CD4-positive, alpha-beta T cell treated with Interleukin-4 for 4 hours (primary cell): ENCODE measurements around the gene TIAM2.

Source experiments
- DNase-seq: peaks from one replicate; pipeline ENCODE4 v3.0.0-alpha.2; 2020

Gene TIAM2

DNA sequence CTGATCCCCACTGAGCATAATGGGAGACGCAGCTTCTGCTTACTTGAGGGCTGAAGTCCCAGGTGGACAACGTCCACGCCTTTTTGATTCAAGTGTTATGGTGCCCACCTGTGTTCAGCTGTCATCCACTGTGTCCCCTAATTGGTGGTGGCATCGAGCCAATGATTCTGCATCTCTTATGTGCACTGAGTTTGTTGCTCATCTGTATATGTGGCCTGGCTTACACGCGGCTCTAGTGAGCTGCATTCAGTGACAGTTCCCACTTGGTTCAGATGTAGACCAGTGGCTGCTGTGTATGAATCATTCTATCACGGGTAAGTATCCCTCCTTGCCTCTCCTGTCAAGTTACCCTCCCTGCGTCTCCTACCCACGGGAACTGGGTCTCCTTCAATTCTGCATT, 137.5 kb downstream of the TIAM2 start:
- no peak for DNase-seq

DNA sequence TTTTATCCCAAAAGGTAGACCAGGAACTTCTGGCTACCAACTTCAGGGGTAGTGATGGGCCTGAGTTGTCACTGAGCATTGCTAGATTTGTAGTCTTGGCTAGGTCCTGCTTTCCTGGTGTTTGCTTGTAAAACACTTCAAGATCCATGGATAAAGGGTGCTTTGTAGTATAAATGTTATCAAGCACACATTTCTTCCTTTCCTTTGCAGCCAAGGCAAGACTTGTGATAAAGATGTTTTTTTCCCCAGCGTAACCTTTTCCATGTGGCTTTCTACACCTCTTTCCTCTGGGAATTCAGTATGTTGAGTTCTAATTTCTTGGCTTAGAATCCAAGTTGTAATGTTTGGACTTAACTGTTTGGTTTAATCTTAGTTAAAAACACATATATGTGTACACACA, 145.9 kb downstream of the TIAM2 start:
- no peak for DNase-seq

DNA sequence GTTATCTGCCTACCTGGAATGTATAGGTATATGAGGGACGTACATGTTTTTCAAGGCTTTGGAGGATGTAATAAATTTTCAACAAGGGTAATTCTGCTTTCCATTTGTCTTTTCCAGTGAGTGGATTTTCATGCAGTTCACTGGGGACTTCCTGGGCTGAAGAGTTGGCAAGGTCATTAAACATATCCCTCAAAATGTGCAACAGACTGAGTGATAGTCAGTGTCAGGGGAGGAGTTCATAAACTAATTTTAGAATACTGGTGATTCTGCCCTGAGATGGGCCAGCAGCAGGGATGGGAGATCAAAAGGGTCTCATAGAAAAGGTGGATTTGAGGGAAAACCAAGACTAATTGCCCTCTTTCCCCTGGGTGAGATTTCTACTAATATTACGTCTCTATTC, 146.4 kb downstream of the TIAM2 start:
- no peak for DNase-seq

DNA sequence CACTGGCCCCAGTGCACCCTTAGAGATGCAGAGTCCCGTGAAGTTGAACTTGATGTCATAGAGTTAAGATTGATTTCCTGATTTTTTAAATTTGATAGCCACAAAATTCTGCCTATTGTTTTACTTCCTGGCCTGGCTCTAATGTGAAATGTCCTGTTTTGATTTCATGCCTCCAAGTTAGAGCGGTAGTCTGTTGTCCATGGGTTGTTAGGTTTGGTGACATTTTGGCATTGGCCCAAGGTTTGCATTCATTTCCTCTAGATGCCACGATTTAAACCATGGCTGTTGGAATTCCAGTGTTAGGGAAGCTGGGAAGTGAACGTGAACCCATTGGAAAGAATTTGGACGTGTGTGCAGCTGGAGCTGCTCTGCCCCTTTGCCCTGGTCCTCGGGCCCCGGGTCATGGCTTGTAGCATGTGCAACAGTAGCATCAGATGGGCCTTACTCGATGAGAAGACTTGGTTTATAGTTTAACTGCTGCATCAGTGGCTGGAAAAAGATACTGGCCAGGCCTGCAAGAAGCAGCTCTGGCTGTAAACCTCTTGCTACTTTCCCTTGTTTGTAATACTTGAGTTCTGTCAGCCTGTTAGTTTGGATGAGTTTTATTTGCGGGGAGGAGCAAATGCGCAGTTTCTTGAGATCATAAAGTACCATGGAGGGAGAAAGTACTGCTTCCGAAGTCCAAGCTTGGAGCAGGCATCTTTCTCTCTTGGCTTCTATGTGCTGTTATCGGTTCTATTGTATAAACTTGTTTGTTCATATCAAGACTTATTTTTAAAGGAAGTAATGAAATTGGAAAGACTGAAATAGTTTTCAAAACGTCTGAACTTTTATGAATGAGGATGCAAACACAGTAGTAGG, 147.3 kb downstream of the TIAM2 start:
- DNase-seq: no peak

DNA sequence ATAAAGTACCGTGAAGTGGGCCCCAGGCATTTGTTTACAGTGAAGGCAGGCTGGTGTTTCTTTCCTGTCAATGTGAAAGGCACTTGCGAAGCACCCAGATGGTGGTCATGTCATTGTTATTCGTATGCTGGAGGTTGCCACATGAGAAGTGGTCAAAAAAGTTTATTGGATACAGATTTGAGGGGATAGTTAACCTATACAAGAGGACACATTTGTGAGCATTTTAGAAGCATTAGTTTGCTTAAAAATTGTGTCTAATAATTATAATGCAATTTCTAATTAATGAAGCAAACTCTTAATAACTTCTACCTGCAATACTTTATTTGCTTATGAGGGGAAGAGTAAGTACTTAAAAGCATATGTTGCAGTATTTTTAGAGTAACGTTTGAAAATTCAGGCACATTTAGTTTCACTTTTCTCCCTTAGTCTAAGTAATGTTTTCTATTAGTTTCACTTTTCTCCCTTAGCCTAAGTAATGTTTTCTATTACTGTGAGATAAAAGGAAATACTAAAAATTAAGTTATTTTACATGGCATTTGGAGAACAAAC, 148.0 kb downstream of the TIAM2 start:
- no peak for DNase-seq

GRCh38 chr6:155143578-155144106, 148.5 kb downstream of the TIAM2 start:
- no peak for DNase-seq

GRCh38 chr6:155146205-155146604, 151.1 kb downstream of the TIAM2 start:
- DNase-seq: no peak

DNA sequence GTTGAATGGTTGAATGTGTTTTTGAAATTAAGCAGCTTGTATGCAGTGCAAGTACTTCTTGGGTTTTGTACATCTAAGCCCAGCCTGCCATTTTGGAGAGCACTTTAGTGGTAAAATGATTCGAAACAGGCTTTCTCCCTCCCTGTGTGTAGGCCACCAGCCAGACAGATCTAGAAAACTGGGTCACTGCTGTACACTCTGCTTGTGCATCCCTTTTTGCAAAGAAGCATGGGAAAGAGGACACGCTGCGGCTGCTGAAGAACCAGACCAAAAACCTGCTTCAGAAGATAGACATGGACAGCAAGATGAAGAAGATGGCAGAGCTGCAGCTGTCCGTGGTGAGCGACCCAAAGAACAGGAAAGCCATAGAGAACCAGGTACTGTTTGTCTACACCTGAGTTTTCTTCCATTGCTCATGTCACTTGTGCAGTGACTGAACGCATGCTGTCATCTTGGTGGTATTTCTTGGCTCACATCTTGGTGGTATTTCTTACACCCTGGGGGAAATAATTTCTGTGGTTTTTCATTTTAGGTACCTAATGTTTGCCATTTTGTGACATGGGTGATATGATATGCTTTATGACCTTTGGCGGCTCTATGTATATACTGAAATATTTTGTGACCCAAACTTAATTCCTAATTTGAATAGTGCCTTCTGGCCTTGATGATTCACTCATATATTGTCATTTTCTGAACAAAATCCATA, 153.0 kb downstream of the TIAM2 start:
- no peak for DNase-seq

DNA sequence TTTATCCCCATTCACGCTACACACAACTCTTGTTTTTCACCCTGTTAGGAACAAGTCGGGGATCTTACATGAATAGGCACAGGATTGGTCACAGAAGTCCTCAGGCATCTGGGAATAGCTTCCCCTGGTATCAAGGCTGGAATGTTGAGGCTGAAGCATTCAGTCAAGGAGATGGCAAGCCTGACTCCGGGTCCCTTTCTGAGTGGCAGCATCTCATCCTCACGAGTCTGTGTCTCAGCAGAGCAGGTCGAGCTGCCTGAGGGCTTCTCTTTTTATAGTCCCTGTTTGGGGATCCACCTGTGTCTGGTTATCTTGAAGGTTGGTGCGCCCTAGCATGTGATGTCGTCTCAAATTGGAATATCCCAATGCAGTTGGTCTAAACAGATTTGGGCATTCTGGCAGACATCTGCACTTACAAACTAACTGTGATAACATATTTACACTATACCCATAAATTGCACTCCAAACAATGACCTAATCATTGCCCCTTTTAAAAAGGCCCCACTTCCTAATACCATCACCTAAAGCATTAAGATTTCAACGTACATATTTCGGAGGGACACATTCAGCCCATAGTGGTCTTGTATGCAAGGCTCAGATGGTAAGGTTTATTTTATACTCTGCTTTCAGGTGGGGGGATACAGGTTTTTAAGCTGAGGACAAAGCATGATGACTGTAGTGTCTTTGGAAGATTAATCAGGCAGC, 156.0 kb downstream of the TIAM2 start:
- DNase-seq: no peak

DNA sequence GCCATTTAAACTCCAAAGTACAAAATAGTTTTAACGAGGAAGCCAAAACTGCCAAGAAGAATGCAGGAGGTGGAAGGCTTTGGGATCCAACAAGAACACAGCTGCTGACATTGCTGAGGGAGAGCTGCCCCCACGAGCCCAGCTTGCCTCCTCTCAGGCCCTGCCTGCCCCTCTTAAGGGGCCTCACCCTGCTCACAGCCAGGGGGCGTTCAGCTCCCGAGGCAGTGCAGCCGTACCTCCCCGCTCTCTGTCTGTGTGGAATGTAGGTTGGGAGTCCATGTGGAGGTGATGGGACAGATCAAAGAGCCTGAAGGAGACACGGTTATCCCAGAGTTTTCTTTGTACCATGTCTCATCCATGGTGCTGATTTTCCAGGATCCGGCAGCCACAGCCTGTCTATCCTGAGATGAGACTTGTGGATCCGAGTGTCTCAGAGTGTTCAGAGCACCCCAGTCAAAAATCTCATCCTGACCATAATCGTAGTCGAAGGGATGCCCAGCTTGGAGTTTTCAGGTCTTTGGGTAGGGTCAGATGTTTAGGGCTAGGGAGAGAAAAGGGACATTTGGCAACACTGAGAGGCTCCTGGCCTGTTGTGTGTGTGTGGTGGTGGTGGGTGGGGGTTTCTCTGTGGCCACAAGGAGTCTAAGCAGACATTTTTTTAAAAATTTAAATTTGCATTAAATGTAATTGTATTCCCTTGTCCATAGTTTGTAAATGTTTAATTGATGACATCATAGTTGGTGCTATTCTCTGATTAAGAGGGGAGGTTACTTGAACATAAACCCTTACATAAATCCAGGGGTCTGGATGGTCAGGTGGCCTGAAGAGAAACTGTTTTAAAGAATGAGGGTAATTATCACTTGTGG, 157.3 kb downstream of the TIAM2 start:
- DNase-seq: no peak

- peak; percentile 69 for DNase-seq
These were observed 159.2 kb downstream of the TIAM2 start for GRCh38 chr6:155154158-155154830.

DNA sequence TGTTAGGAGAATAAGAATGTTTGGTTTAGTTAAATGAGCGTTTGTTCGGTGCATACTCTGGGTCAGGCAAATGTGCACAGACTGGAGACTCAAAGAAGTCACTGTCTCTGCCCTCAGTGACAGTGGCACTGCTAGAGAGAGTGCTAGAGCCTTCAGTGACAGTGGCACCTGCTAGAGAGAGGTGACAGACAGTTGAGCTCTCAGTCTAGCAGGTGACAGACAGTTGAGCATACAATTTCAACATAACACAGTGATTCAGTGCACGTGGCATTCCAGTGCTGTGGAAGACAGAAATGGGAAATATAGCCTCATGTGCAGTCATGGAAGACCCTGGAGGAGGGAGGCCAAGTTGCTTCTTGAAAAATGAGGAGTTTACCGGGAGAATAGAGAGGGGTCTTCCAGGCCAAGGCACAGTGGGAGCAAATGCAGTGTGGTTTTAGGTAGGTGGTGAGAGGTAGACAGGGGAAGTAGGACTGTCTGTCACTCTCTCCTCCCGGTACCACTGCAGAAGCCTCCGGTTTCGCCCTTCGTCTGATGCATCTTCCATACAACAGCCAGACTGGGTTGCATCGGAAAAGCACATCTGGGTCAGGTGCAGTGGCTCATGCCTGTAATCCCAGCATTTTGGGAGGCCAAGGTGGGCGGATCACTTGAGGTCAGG, 160.8 kb downstream of the TIAM2 start:
- peak; percentile 39 for DNase-seq

- no peak for DNase-seq
These were observed 162.0 kb downstream of the TIAM2 start for GRCh38 chr6:155157101-155157500.

- no peak for DNase-seq
These were observed 163.1 kb downstream of the TIAM2 start for GRCh38 chr6:155158030-155158843.

- DNase-seq: no peak
These were observed 167.6 kb downstream of the TIAM2 start for GRCh38 chr6:155162682-155163081.

GRCh38 chr6:155163601-155164000, 168.5 kb downstream of the TIAM2 start:
- DNase-seq: no peak

DNA sequence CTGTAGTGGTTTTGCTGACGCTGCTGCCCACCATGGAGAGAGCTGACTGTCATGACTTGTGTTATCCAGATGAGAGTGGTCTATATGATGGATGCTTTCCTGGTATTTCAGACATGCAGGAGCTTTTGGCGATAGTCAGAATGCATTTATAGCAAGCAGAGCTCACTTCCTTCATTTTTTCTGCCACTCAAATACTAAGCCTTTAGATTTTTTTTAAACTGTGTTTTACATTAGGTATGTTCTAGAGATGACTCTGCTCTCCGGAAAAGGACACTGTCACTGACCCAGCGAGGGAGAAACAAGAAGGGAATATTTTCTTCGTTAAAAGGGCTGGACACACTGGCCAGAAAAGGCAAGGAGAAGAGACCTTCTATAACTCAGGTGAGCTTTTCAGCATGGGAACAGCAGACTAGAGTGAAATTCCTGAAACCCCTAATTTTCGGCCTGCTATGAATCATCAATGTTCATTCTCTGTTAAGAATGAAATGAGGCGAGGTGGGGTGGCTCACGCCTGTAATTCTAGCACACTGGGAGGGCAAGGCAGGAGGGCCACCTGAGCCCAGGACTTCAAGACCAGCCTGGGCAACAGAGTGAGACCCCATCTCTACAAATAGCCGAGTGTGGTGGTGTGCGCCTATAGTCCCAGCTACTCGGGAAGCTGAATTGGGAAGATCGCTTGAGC, 170.1 kb downstream of the TIAM2 start:
- no peak for DNase-seq

DNA sequence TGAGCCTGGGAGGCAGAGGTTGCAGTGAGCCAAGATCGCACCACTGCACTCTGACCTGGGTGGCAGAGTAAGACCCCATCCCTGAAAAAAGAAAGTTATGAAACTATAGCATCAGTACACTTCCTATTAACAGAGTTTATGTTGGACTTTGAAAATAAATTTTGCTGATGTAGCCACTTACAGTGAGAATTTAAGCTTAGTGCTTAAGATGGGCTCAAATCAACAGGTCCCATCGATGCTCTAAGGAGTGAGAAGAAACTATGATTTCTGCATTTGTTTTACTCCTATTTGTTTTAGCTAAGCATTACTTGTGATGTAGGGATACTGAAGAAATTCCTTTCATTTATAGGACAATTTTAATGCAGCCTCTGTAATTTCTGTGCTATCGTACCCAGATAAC, 175.4 kb downstream of the TIAM2 start:
- DNase-seq: no peak

GRCh38 chr6:155171109-155171746, 176.1 kb downstream of the TIAM2 start:
- peak; percentile 98 for DNase-seq
